H1 (cell line): ENCODE data around the gene HK1. TPM values are rescaled to one million over a fixed set of nuclear protein-coding genes. Genes with fewer than 3 reads are reported as not detected.
"Not testable (repeated sequence)": the region's sequence is repeated elsewhere in the genome, so short reads cannot be mapped to it uniquely, and the experiment has no call there.

Experiments
- CTCF ChIA-PET: fragments of 300-600 bp; sonication (Branson Sonifier 250); formaldehyde crosslinking; loops from one replicate; lab custom pipeline; 2021; ENCODE audit not compliant: partially characterized antibody; lab: Charles Lee
- POLR2A ChIA-PET: fragments of 300-600 bp; sonication (Branson Sonifier 250); formaldehyde crosslinking; loops from one replicate; lab custom pipeline; 2021; ENCODE audit warnings: inconsistent platforms; ENCODE audit not compliant: partially characterized antibody; lab: Charles Lee
- DNase-seq, 2 experiments: peaks; one replicate each; pipeline versions ENCODE4 v3.0.0 to v3.0.0-alpha.2; 2010 to 2022; ENCODE audit warnings: low spot score in 2 of 2, low read depth in 1 of 2, mixed read lengths in 1 of 2
- FAIRE-seq: peaks from 2 replicates; lab custom pipeline; 2011; peaks lifted over from hg19 to GRCh38; lab: Jason Lieb, UNC
- H2AFZ ChIP-seq: 2 replicates; pipeline ENCODE4 v1.8.1; 2012; ENCODE audit warnings: low read length, inconsistent platforms
- H2AK5ac ChIP-seq: 2 replicates; pipeline ENCODE4 v1.6.1; 2013; ENCODE audit warnings: low read depth, low read length
- H2BK120ac ChIP-seq: replicated peaks from 2 replicates; pipeline ENCODE3; 2013; ENCODE audit warnings: low read depth, low read length, inconsistent platforms
- H2BK12ac ChIP-seq: 2 replicates; pipeline ENCODE4 v1.6.1; 2013; ENCODE audit warnings: low read depth, low read length
- H2BK15ac ChIP-seq: 2 replicates; pipeline ENCODE4 v1.6.1; 2013; ENCODE audit warnings: low read length
- H2BK20ac ChIP-seq: 2 replicates; pipeline ENCODE4 v1.6.1; 2013; ENCODE audit warnings: low read length
- H2BK5ac ChIP-seq: 2 replicates; pipeline ENCODE4 v1.6.1; 2013; ENCODE audit warnings: low read depth, low read length
- H3K14ac ChIP-seq: 2 replicates; pipeline ENCODE4 v1.6.1; 2013; ENCODE audit warnings: inconsistent platforms; ENCODE audit not compliant: insufficient read length
- H3K18ac ChIP-seq: 2 replicates; pipeline ENCODE4 v1.6.1; 2013; ENCODE audit warnings: low read length; ENCODE audit errors: extremely low read depth
- H3K23ac ChIP-seq: 2 replicates; pipeline ENCODE4 v1.6.1; 2013; ENCODE audit warnings: inconsistent platforms; ENCODE audit not compliant: insufficient read length
- H3K23me2 ChIP-seq: 2 replicates; pipeline ENCODE4 v1.6.1; 2013; ENCODE audit warnings: low read depth, low read length
- H3K27ac ChIP-seq: 2 replicates; pipeline ENCODE4 v1.6.1; 2011; ENCODE audit warnings: low read depth, low read length, inconsistent platforms
- H3K27me3 ChIP-seq, 4 experiments: replicated peaks in 1 of 4; 1 replicate in 1 of 4; 2 replicates in 3 of 4; pipeline versions ENCODE4 v1.6.1 to v1.8.1; 2011 to 2013; ENCODE audit warnings: low read length in 3 of 4, mild to moderate bottlenecking in 3 of 4, inconsistent platforms in 2 of 4, mixed read lengths in 2 of 4, moderate library complexity in 1 of 4; ENCODE audit not compliant: control insufficient read depth in 3 of 4, insufficient read depth in 3 of 4; ENCODE audit errors: extremely low read depth in 1 of 4
- H3K36me3 ChIP-seq, 4 experiments: 2 replicates each; pipeline versions ENCODE4 v1.6.1 to v1.8.1; 2011 to 2013; ENCODE audit warnings: mild to moderate bottlenecking in 4 of 4, low read length in 3 of 4, moderate library complexity in 2 of 4, control low read depth in 1 of 4, inconsistent platforms in 1 of 4; ENCODE audit not compliant: insufficient read depth in 4 of 4, control insufficient read depth in 2 of 4
- H3K4ac ChIP-seq: replicated peaks from 2 replicates; pipeline ENCODE3; 2013; ENCODE audit warnings: low read length, low read depth, mixed read lengths, inconsistent platforms; ENCODE audit not compliant: insufficient read length
- H3K4me1 ChIP-seq, 4 experiments: replicated peaks in 1 of 4; 1 replicate in 1 of 4; 2 replicates in 3 of 4; pipeline versions ENCODE4 v1.6.1 to v1.8.1; 2011 to 2013; ENCODE audit warnings: low read length in 3 of 4, inconsistent platforms in 2 of 4, mixed read lengths in 1 of 4; ENCODE audit not compliant: insufficient read depth in 4 of 4, control insufficient read depth in 3 of 4
- H3K4me2 ChIP-seq, 2 experiments: 2 replicates each; pipeline versions ENCODE4 v1.6.1 to v1.8.1; 2011 to 2013; ENCODE audit warnings: low read depth in 2 of 2, low read length in 2 of 2, control low read depth in 1 of 2, inconsistent platforms in 1 of 2, mild to moderate bottlenecking in 1 of 2; ENCODE audit not compliant: insufficient read depth in 1 of 2
- H3K4me3 ChIP-seq, 4 experiments: fragments of 200-600, 300-600 bp in 1 of 4; sonication (generic), shearing (Covaris generic), sonication (Bioruptor Twin) in 1 of 4; 2 replicates each; pipeline versions ENCODE4 v1.5.1 to v1.8.1; 2011 to 2016; ENCODE audit warnings: low read length in 4 of 4, low read depth in 3 of 4, control low read depth in 2 of 4, inconsistent platforms in 2 of 4, mild to moderate bottlenecking in 2 of 4, mixed read lengths in 1 of 4, moderate library complexity in 1 of 4; ENCODE audit not compliant: insufficient read depth in 2 of 4; ENCODE audit errors: extremely low read depth in 1 of 4
- H3K56ac ChIP-seq: replicated peaks from 2 replicates; pipeline ENCODE3; 2013; ENCODE audit warnings: low read depth, mild to moderate bottlenecking, mixed read lengths, low read length, inconsistent platforms; ENCODE audit not compliant: insufficient read length
- H3K79me1 ChIP-seq: 2 replicates; pipeline ENCODE4 v1.6.1; 2013; ENCODE audit warnings: low read depth, low read length, control low read depth
- H3K79me2 ChIP-seq, 2 experiments: 2 replicates each; pipeline versions ENCODE4 v1.6.1 to v1.8.1; 2012 to 2013; ENCODE audit warnings: low read length in 2 of 2, mild to moderate bottlenecking in 2 of 2, inconsistent platforms in 1 of 2; ENCODE audit not compliant: insufficient read depth in 2 of 2, control insufficient read depth in 1 of 2
- H3K9ac ChIP-seq, 4 experiments: replicated peaks in 1 of 4; 1 replicate in 1 of 4; 2 replicates in 3 of 4; pipeline versions ENCODE4 v1.6.1 to v1.8.1; 2011 to 2013; ENCODE audit warnings: low read depth in 3 of 4, low read length in 3 of 4, control low read depth in 2 of 4, mild to moderate bottlenecking in 2 of 4, moderate library complexity in 2 of 4, inconsistent platforms in 1 of 4; ENCODE audit errors: extremely low read depth in 1 of 4
- H3K9me3 ChIP-seq, 2 experiments: 2 replicates each; pipeline versions ENCODE4 v1.6.1 to v1.8.1; 2012 to 2013; ENCODE audit warnings: mild to moderate bottlenecking in 2 of 2, moderate library complexity in 2 of 2, control low read depth in 1 of 2, inconsistent platforms in 1 of 2, low read depth in 1 of 2, low read length in 1 of 2, mixed read lengths in 1 of 2; ENCODE audit not compliant: insufficient read depth in 2 of 2
- H4K20me1 ChIP-seq, 2 experiments: replicated peaks in 1 of 2; 2 replicates each; pipeline versions ENCODE3 to v1.8.1; 2011 to 2013; ENCODE audit warnings: inconsistent platforms in 2 of 2, low read length in 2 of 2, mild to moderate bottlenecking in 1 of 2; ENCODE audit not compliant: insufficient read depth in 2 of 2, control insufficient read depth in 1 of 2
- H4K5ac ChIP-seq: 2 replicates; pipeline ENCODE4 v1.6.1; 2013; ENCODE audit warnings: low read length, low read depth, mixed read lengths, inconsistent platforms; ENCODE audit not compliant: insufficient read length
- H4K8ac ChIP-seq: 2 replicates; pipeline ENCODE4 v1.8.0; 2013; ENCODE audit warnings: mild to moderate bottlenecking, moderate library complexity, low read length, inconsistent platforms; ENCODE audit not compliant: insufficient read depth; ENCODE audit errors: extremely low read depth
- H4K91ac ChIP-seq: replicated peaks from 2 replicates; pipeline ENCODE3; 2013; ENCODE audit warnings: low read length, mixed read lengths, inconsistent platforms; ENCODE audit not compliant: insufficient read length
- WGBS, 2 experiments: shearing (Covaris generic) in 1 of 2; methylation state at CpG; one replicate each; pipeline versions ENCODE4 v1.1.6 to v1.1.7; 2013 to 2015; ENCODE audit warnings: low lambda C conversion rate in 2 of 2, mixed read lengths in 2 of 2, inconsistent platforms in 1 of 2, low coverage in 1 of 2, missing lambda C conversion rate in 1 of 2; ENCODE audit not compliant: insufficient replicate concordance in 2 of 2, insufficient coverage in 1 of 2, insufficient read length in 1 of 2; ENCODE audit errors: extremely low coverage in 1 of 2, missing lambda C conversion rate in 1 of 2; 5-methylcytosine and 5-hydroxymethylcytosine counted together
- polyA plus RNA-seq, 7 experiments: library from polyadenylated mRNA; depleted of rRNA in 3 of 7; stranded (reverse) in 5 of 7; unstranded in 2 of 7; fragments of >200 nt in 5 of 7; fragments of 200-250 nt in 2 of 7; gene quantifications; 1 replicate in 5 of 7; 2 replicates in 1 of 7; 4 replicates in 1 of 7; pipeline versions ENCODE4 v1.2.1 to v1.2.3, GENCODE V29; 2011 to 2013; ENCODE audit warnings: missing spikeins in 2 of 7, mixed read lengths in 2 of 7
- total RNA-seq: library from RNA; stranded (reverse); fragmentation: NEBNext Ultra II Directional; extraction: Animal tissue kit (Norgen Biotek cat#: 25700); gene quantifications from 2 replicates; pipeline ENCODE4 v1.2.1, GENCODE V29; 2021

HK1 gene
- total and polyA plus RNA-seq, 2 of the 8 experiments (the other 6 are each of a cell fraction or from before 2014, with no cell fraction given): 55.8 to 247 TPM

- H4K91ac ChIP-seq, H2BK5ac ChIP-seq, H3K23me2 ChIP-seq, H3K14ac ChIP-seq, H3K4me1 ChIP-seq, POLR2A ChIA-PET, H3K27ac ChIP-seq, H2AK5ac ChIP-seq, H2AFZ ChIP-seq, H3K56ac ChIP-seq, FAIRE-seq, DNase-seq, H3K4me2 ChIP-seq, H4K8ac ChIP-seq, H3K79me2 ChIP-seq, H3K23ac ChIP-seq, H4K5ac ChIP-seq, H3K18ac ChIP-seq, H2BK120ac ChIP-seq, H3K27me3 ChIP-seq, H4K20me1 ChIP-seq, H3K79me1 ChIP-seq, H3K9me3 ChIP-seq, H2BK20ac ChIP-seq, H3K4ac ChIP-seq, H2BK12ac ChIP-seq, H2BK15ac ChIP-seq, H3K36me3 ChIP-seq, H3K4me3 ChIP-seq, H3K9ac ChIP-seq: not testable (repeated sequence)
- WGBS, 2 experiments: 90% methylated on average over 6 of the region's 6 CpGs; no CpG with 5 or more reads in 1 of the 2 experiments
- CTCF ChIA-PET: interaction anchor here (1.6 to 1.9 kb wide), 2 partner anchors 28 to 39 kb away, joined by 6 to 7 read pairs; no protein-coding TSS in a partner anchor
These were observed 6.1 kb downstream of the HK1 start for GRCh38 chr10:69284402-69284801.
